Hepatocyte (in vitro differentiated cells): ENCODE data around the gene TRAPPC3L. TPM values are rescaled to one million over a fixed set of nuclear protein-coding genes. Genes with fewer than 3 reads are reported as not detected.
A peak's percentile ranks its signal among the peaks of the same experiment; 100 is the strongest.

Experiments used
- DNase-seq: peaks from one replicate; pipeline ENCODE4 v3.0.0-alpha.2; 2016; ENCODE audit warnings: low spot score
- H2AFZ ChIP-seq: fragments of 200-600 bp; sonication (generic); 2 replicates; pipeline ENCODE4 v1.6.0; 2016; ENCODE audit warnings: antibody characterized with exemption, mild to moderate bottlenecking
- H3K27ac ChIP-seq: fragments of 200-600 bp; sonication (generic); 2 replicates; pipeline ENCODE4 v1.5.1; 2016; ENCODE audit warnings: mild to moderate bottlenecking
- H3K27me3 ChIP-seq: fragments of 200-600 bp; sonication (generic); 2 replicates; pipeline ENCODE4 v1.6.1; 2016
- H3K36me3 ChIP-seq: fragments of 200-600 bp; sonication (generic); replicated peaks from 2 replicates; pipeline ENCODE4 v1.5.1; 2016; ENCODE audit warnings: low read depth; ENCODE audit not compliant: insufficient read depth
- H3K4me1 ChIP-seq: fragments of 200-600 bp; sonication (generic); 2 replicates; pipeline ENCODE4 v1.5.1; 2016; ENCODE audit warnings: mild to moderate bottlenecking, moderate library complexity; ENCODE audit not compliant: insufficient read depth
- H3K4me2 ChIP-seq: fragments of 200-600 bp; sonication (generic); 2 replicates; pipeline ENCODE4 v1.6.0; 2016
- H3K4me3 ChIP-seq: fragments of 200-600 bp; sonication (generic); 2 replicates; pipeline ENCODE4 v1.5.1; 2016; ENCODE audit warnings: mild to moderate bottlenecking
- H3K79me2 ChIP-seq: fragments of 200-600 bp; sonication (generic); 2 replicates; pipeline ENCODE4 v1.6.0; 2017; ENCODE audit warnings: mild to moderate bottlenecking
- H3K9me2 ChIP-seq: fragments of 200-600 bp; sonication (generic); replicated peaks from 2 replicates; pipeline ENCODE4 v1.6.0; 2017; ENCODE audit warnings: mild to moderate bottlenecking; ENCODE audit not compliant: insufficient read depth
- H3K9me3 ChIP-seq: fragments of 200-600 bp; sonication (generic); 2 replicates; pipeline ENCODE4 v1.5.1; 2016; ENCODE audit warnings: low read depth, mild to moderate bottlenecking
- H4K20me1 ChIP-seq: fragments of 200-600 bp; sonication (generic); 2 replicates; pipeline ENCODE4 v1.6.0; 2016; ENCODE audit warnings: mild to moderate bottlenecking; ENCODE audit not compliant: insufficient read depth, poor library complexity, severe bottlenecking
- EZH2 ChIP-seq: fragments of 200-600 bp; sonication (generic); IDR thresholded peaks from 2 replicates; pipeline ENCODE4 v1.6.1; 2016; ENCODE audit warnings: antibody characterized with exemption, mild to moderate bottlenecking, borderline replicate concordance
- EZH2phosphoT487 ChIP-seq: fragments of 200-600 bp; sonication (generic); IDR thresholded peaks from one replicate; pipeline ENCODE4 v1.6.1; 2018; ENCODE audit warnings: antibody characterized with exemption, mild to moderate bottlenecking, low read depth, moderate library complexity; ENCODE audit not compliant: unreplicated experiment, severe bottlenecking
- WGBS: methylation state at CpG from one replicate; pipeline ENCODE4 v1.1.6; 2016; ENCODE audit warnings: low lambda C conversion rate; ENCODE audit errors: missing lambda C conversion rate; 5-methylcytosine and 5-hydroxymethylcytosine counted together
- polyA plus RNA-seq: library from polyadenylated mRNA; unstranded; fragments of >200 nt; fragmentation: Nextera tagmentation; extraction: Ambion mirVana; gene quantifications from 2 replicates; pipeline ENCODE4 v1.2.1, GENCODE V29; 2016
- total RNA-seq: library from RNA; depleted of rRNA; stranded (reverse); fragments of >200 nt; gene quantifications from 2 replicates; pipeline ENCODE4 v1.2.3, GENCODE V29; 2014
- TF ChIP-seq, protein P1 (sequence below): fragments of 200-600 bp; sonication (generic); IDR thresholded peaks from 2 replicates; pipeline ENCODE4 v1.5.1; 2016; ENCODE audit warnings: antibody characterized with exemption, mild to moderate bottlenecking; ENCODE audit not compliant: poor library complexity

TRAPPC3L gene
- total and polyA plus RNA-seq, 2 experiments from 2014 or later: 0.40 to 1.2 TPM

DNA sequence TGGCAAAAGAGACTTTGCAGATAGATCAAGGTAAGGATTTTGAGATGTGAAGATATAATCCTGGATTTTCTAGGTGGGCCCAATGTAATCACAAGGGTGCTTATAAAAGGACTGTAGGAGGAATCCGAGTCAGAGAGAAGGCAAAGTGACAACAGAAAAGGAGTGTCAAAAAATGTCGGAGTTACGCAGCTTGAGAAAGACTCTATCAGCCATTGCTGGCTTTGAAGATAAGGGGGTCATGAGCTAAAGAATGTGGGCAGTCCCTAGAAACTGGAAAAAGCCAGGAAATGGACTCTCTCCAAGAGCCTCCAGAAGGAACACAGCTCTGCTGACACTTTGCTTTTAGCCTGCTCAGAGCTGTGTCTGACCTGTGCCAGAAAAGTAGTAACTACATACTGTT lies 17.1 kb upstream of the TRAPPC3L start:
- peak overlapping the region; percentile 74 for H2AFZ ChIP-seq
- no peaks in the 10 kb centered on the region for H4K20me1 ChIP-seq
- peak overlapping the region; percentile 45 for H3K27ac ChIP-seq

DNA sequence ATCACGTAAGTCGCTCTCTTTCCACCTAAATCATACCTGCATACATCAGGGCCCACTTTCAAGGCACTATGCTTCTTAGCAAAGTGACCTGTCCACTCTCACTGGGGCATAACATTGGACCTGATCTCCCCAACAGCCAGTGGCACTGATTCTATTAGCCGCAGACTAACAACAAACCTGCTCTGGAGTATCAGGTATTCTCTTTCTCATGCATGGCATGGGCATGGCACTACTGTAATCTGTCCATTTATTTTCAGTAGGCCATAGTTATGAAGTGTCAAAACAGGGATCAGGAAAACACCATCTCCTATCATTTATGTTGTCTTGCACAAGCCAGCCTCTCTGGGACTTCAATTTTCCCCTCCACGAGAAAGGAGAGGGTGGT lies 16.5 kb upstream of the TRAPPC3L start:
- H3K4me1 ChIP-seq: peaks cover 7% of the 10 kb centered on the region
- H3K27ac ChIP-seq: peak overlapping the region; percentile 45
- H3K79me2 ChIP-seq: no peaks in the 10 kb centered on the region
- H2AFZ ChIP-seq: peak overlapping the region; percentile 74
- no peak overlapping the region for H3K4me2 ChIP-seq
- TF ChIP-seq EZH2phosphoT487: no peak
- TF ChIP-seq, protein P1, sequence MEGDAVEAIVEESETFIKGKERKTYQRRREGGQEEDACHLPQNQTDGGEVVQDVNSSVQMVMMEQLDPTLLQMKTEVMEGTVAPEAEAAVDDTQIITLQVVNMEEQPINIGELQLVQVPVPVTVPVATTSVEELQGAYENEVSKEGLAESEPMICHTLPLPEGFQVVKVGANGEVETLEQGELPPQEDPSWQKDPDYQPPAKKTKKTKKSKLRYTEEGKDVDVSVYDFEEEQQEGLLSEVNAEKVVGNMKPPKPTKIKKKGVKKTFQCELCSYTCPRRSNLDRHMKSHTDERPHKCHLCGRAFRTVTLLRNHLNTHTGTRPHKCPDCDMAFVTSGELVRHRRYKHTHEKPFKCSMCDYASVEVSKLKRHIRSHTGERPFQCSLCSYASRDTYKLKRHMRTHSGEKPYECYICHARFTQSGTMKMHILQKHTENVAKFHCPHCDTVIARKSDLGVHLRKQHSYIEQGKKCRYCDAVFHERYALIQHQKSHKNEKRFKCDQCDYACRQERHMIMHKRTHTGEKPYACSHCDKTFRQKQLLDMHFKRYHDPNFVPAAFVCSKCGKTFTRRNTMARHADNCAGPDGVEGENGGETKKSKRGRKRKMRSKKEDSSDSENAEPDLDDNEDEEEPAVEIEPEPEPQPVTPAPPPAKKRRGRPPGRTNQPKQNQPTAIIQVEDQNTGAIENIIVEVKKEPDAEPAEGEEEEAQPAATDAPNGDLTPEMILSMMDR: no peak
- TF ChIP-seq EZH2: no peak
- H3K4me3 ChIP-seq: no peak overlapping the region
- no peaks in the 10 kb centered on the region for H3K27me3 ChIP-seq
- no peaks in the 10 kb centered on the region for H3K9me3 ChIP-seq
- H4K20me1 ChIP-seq: no peaks in the 10 kb centered on the region
- WGBS: 94% methylated on average over 4 of the region's 4 CpGs
- no peaks in the 10 kb centered on the region for H3K9me2 ChIP-seq
- no peaks in the 10 kb centered on the region for H3K36me3 ChIP-seq
- DNase-seq: no peak

More for the DNA sequence above, 17.1 kb upstream of the TRAPPC3L start:
- peak; percentile 46 for DNase-seq
- H3K9me2 ChIP-seq: no peaks in the 10 kb centered on the region
- WGBS: 23% methylated on average over 3 of the region's 3 CpGs
- peak overlapping the region; percentile 42 for H3K4me2 ChIP-seq
- H3K79me2 ChIP-seq: no peaks in the 10 kb centered on the region
- H3K4me1 ChIP-seq: peaks cover 7% of the 10 kb centered on the region
- no peaks in the 10 kb centered on the region for H3K36me3 ChIP-seq
- TF ChIP-seq EZH2phosphoT487 (no peak), EZH2 (no peak)
- TF ChIP-seq, protein P1: no peak
- no peak overlapping the region for H3K4me3 ChIP-seq
- no peaks in the 10 kb centered on the region for H3K27me3 ChIP-seq
- no peaks in the 10 kb centered on the region for H3K9me3 ChIP-seq

DNA sequence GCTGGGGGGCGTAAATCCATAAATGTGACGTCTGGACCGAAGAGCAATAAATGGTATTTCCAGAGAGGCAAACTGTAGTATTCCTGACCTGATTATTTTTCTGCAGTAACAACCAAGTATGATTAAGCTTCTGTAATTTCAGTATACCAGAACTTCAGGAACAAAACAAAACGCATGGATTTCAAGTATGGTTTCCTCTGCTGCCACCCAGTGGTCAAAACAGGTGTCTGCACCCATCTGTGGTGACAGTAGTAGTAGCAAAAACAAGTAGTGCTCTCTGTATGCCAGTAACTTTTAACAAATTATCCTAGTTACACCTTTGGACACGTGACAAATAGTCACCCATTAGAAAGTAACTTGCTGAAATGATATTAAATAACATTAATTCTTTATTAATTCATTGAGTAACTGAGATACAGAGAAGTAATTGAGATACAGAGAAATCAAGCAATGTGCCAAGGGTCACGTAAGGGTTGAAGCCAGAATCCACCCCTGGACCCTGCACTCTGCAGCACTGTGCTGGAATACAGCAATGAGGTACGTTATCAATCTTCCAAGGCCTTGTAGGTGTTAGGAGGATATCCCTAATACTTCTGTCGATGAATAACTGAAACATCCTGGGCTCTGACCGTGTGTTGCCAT lies 16.0 kb upstream of the TRAPPC3L start:
- H4K20me1 ChIP-seq: no peaks in the 10 kb centered on the region
- TF ChIP-seq EZH2 (no peak), EZH2phosphoT487 (no peak)
- TF ChIP-seq, protein P1: peak; percentile 94
- no peaks in the 10 kb centered on the region for H3K9me3 ChIP-seq
- H3K27me3 ChIP-seq: no peaks in the 10 kb centered on the region
- H3K4me2 ChIP-seq: no peak overlapping the region
- no peak overlapping the region for H3K27ac ChIP-seq
- H3K79me2 ChIP-seq: no peaks in the 10 kb centered on the region
- no peaks in the 10 kb centered on the region for H3K9me2 ChIP-seq
- peaks cover 7% of the 10 kb centered on the region for H3K4me1 ChIP-seq
- WGBS: 44% methylated on average over 9 of the region's 9 CpGs
- peak overlapping the region; percentile 12 for H2AFZ ChIP-seq
- DNase-seq: peak; percentile 81
- H3K36me3 ChIP-seq: no peaks in the 10 kb centered on the region
- no peak overlapping the region for H3K4me3 ChIP-seq
